SJCRH30 (cell line): Measurements from ENCODE around the gene SLC13A5. TPM values are rescaled to one million over a fixed set of nuclear protein-coding genes. Genes with fewer than 3 reads are reported as not detected.
"Not testable (repeated sequence)": the region's sequence is repeated elsewhere in the genome, so short reads cannot be mapped to it uniquely, and the experiment has no call there.

Source experiments
- DNase-seq, 2 experiments: peaks; one replicate each; pipeline ENCODE4 v3.0.0-alpha.2; 2015 to 2020
- H3K27ac ChIP-seq: fragments of 250-450 bp; sonication (Bioruptor Pico); 2 replicates; pipeline ENCODE4 v1.5.1; 2020; ENCODE audit warnings: mild to moderate bottlenecking, moderate library complexity
- H3K27me3 ChIP-seq: fragments of 250-450 bp; sonication (Bioruptor Pico); 2 replicates; pipeline ENCODE4 v1.5.1; 2020; ENCODE audit warnings: mild to moderate bottlenecking, moderate library complexity
- H3K36me3 ChIP-seq: fragments of 250-450 bp; sonication (Bioruptor Pico); 2 replicates; pipeline ENCODE4 v1.5.1; 2020; ENCODE audit warnings: mild to moderate bottlenecking, moderate library complexity
- H3K4me1 ChIP-seq: fragments of 250-450 bp; sonication (Bioruptor Pico); 2 replicates; pipeline ENCODE4 v1.5.1; 2020; ENCODE audit warnings: mild to moderate bottlenecking, moderate library complexity
- H3K4me3 ChIP-seq: fragments of 250-450 bp; sonication (Bioruptor Pico); 2 replicates; pipeline ENCODE4 v1.5.1; 2020; ENCODE audit warnings: mild to moderate bottlenecking, moderate library complexity
- H3K9me3 ChIP-seq: fragments of 250-450 bp; sonication (Bioruptor Pico); replicated peaks from 2 replicates; pipeline ENCODE4 v1.5.1; 2020; ENCODE audit warnings: mild to moderate bottlenecking, moderate library complexity
- total RNA-seq: library from RNA; depleted of rRNA; stranded (reverse); fragments of >200 nt; shearing (Covaris generic); gene quantifications from 2 replicates; pipeline ENCODE4 v1.2.3, GENCODE V29; 2014

SLC13A5 gene
- total RNA-seq, 1 experiment from 2014 or later = not detected

- no peaks in the 10 kb centered on the region for H3K27me3 ChIP-seq
- no peaks in the 10 kb centered on the region for H3K9me3 ChIP-seq
- no peak overlapping the region for H3K4me3 ChIP-seq
- H3K36me3 ChIP-seq = no peaks in the 10 kb centered on the region
- DNase-seq = peak in 1 of 2 experiments; percentile 4
- no peaks in the 10 kb centered on the region for H3K4me1 ChIP-seq
- no peak overlapping the region for H3K27ac ChIP-seq
These were observed 44.3 kb downstream of the SLC13A5 start for GRCh38 chr17:6668727-6669425.

GRCh38 chr17:6668219-6668618, 45.0 kb downstream of the SLC13A5 start:
- Histone ChIP-seq H3K36me3 (no peaks in the 10 kb centered on the region), H3K4me3 (no peak overlapping the region), H3K4me1 (no peaks in the 10 kb centered on the region), H3K27ac (no peak overlapping the region), H3K9me3 (no peaks in the 10 kb centered on the region), H3K27me3 (no peaks in the 10 kb centered on the region)
- no peak for DNase-seq

GRCh38 chr17:6667516-6667915, 45.7 kb downstream of the SLC13A5 start:
- Histone ChIP-seq H3K9me3 (no peaks in the 10 kb centered on the region), H3K27me3 (no peaks in the 10 kb centered on the region), H3K4me3 (no peak overlapping the region), H3K36me3 (no peaks in the 10 kb centered on the region), H3K27ac (no peak overlapping the region), H3K4me1 (no peaks in the 10 kb centered on the region)
- no peak for DNase-seq

- no peak for DNase-seq
- no peak overlapping the region for H3K27ac ChIP-seq
- H3K36me3 ChIP-seq = no peaks in the 10 kb centered on the region
- no peaks in the 10 kb centered on the region for H3K4me1 ChIP-seq
- no peak overlapping the region for H3K4me3 ChIP-seq
- H3K27me3 ChIP-seq = no peaks in the 10 kb centered on the region
- no peaks in the 10 kb centered on the region for H3K9me3 ChIP-seq
These were observed 46.6 kb downstream of the SLC13A5 start for GRCh38 chr17:6666557-6666956.

GRCh38 chr17:6666077-6666521, 47.1 kb downstream of the SLC13A5 start:
- no peak overlapping the region for H3K4me3 ChIP-seq
- H3K27me3 ChIP-seq = no peaks in the 10 kb centered on the region
- H3K4me1 ChIP-seq = no peaks in the 10 kb centered on the region
- no peak overlapping the region for H3K27ac ChIP-seq
- H3K36me3 ChIP-seq = no peaks in the 10 kb centered on the region
- DNase-seq = peak; percentile 59 to 82
- no peaks in the 10 kb centered on the region for H3K9me3 ChIP-seq

- not testable (repeated sequence) for H3K36me3 ChIP-seq, H3K9me3 ChIP-seq, H3K4me1 ChIP-seq, H3K27me3 ChIP-seq, DNase-seq, H3K27ac ChIP-seq, H3K4me3 ChIP-seq
These were observed 50.0 kb downstream of the SLC13A5 start for GRCh38 chr17:6663200-6663599.

- no peak overlapping the region for H3K27ac ChIP-seq
- no peaks in the 10 kb centered on the region for H3K9me3 ChIP-seq
- H3K27me3 ChIP-seq = no peaks in the 10 kb centered on the region
- H3K36me3 ChIP-seq = no peaks in the 10 kb centered on the region
- no peak for DNase-seq
- no peak overlapping the region for H3K4me3 ChIP-seq
- H3K4me1 ChIP-seq = no peaks in the 10 kb centered on the region
These were observed 51.7 kb downstream of the SLC13A5 start for GRCh38 chr17:6661464-6661848.

- H3K4me1 ChIP-seq = no peaks in the 10 kb centered on the region
- H3K27me3 ChIP-seq = no peaks in the 10 kb centered on the region
- no peaks in the 10 kb centered on the region for H3K36me3 ChIP-seq
- H3K27ac ChIP-seq = no peak overlapping the region
- no peaks in the 10 kb centered on the region for H3K9me3 ChIP-seq
- H3K4me3 ChIP-seq = no peak overlapping the region
- no peak for DNase-seq
These were observed 52.2 kb downstream of the SLC13A5 start for GRCh38 chr17:6660805-6661463.

GRCh38 chr17:6660101-6660500, 53.1 kb downstream of the SLC13A5 start:
- no peak overlapping the region for H3K27ac ChIP-seq
- no peak for DNase-seq
- H3K27me3 ChIP-seq = no peaks in the 10 kb centered on the region
- no peak overlapping the region for H3K4me3 ChIP-seq
- H3K9me3 ChIP-seq = no peaks in the 10 kb centered on the region
- no peaks in the 10 kb centered on the region for H3K36me3 ChIP-seq
- no peaks in the 10 kb centered on the region for H3K4me1 ChIP-seq

- not testable (repeated sequence) for H3K9me3 ChIP-seq, H3K4me3 ChIP-seq, H3K27ac ChIP-seq, H3K27me3 ChIP-seq, H3K4me1 ChIP-seq, DNase-seq, H3K36me3 ChIP-seq
These were observed 54.8 kb downstream of the SLC13A5 start for GRCh38 chr17:6658411-6658810.

- Histone ChIP-seq H3K27ac (no peak overlapping the region), H3K4me1 (no peaks in the 10 kb centered on the region), H3K9me3 (no peaks in the 10 kb centered on the region), H3K4me3 (no peak overlapping the region), H3K27me3 (no peaks in the 10 kb centered on the region), H3K36me3 (no peaks in the 10 kb centered on the region)
- DNase-seq = no peak
These were observed 55.4 kb downstream of the SLC13A5 start for GRCh38 chr17:6657633-6658287.

- not testable (repeated sequence) for DNase-seq, H3K36me3 ChIP-seq, H3K27me3 ChIP-seq, H3K27ac ChIP-seq, H3K4me1 ChIP-seq, H3K4me3 ChIP-seq, H3K9me3 ChIP-seq
These were observed 56.2 kb downstream of the SLC13A5 start for GRCh38 chr17:6656797-6657632.

GRCh38 chr17:6655732-6656361, 57.3 kb downstream of the SLC13A5 start:
- not testable (repeated sequence) for DNase-seq, H3K27me3 ChIP-seq

More at GRCh38 chr17:6655732-6656361, 57.3 kb downstream of the SLC13A5 start:
- H3K4me3 ChIP-seq, H3K36me3 ChIP-seq, H3K27ac ChIP-seq, H3K9me3 ChIP-seq, H3K4me1 ChIP-seq: not testable (repeated sequence)
